Hypothalamus (tissue), 51 donors: ENCODE measurements around the gene DHRS7.
A peak's percentile ranks its signal among the peaks of the same experiment; 100 is the strongest.

Experiments
- DNase-seq, 51 donors: peaks; one replicate each; lab custom pipeline; 2025; lab: John Stamatoyannopoulos, UW

The DHRS7 gene

DNA sequence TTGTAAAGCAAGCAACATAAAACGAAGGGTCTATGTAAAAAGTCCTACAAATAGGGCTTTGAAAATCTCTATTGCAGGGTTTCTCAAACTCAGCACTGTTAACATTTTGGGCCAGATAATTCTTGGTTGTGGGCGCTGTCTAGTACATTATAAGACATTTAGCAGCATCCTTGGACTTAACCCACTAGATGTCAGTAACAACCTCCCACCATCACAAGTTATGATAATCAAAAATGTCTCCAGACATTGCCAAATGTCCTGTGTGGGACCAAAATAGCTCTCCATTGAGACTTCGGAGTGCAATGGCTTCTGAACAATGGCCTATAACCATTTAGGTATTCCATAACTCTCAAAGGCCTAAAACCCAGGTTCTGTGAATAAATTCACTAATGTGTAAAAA, 22.9 kb upstream of the DHRS7 start:
- no peak for DNase-seq

DNA sequence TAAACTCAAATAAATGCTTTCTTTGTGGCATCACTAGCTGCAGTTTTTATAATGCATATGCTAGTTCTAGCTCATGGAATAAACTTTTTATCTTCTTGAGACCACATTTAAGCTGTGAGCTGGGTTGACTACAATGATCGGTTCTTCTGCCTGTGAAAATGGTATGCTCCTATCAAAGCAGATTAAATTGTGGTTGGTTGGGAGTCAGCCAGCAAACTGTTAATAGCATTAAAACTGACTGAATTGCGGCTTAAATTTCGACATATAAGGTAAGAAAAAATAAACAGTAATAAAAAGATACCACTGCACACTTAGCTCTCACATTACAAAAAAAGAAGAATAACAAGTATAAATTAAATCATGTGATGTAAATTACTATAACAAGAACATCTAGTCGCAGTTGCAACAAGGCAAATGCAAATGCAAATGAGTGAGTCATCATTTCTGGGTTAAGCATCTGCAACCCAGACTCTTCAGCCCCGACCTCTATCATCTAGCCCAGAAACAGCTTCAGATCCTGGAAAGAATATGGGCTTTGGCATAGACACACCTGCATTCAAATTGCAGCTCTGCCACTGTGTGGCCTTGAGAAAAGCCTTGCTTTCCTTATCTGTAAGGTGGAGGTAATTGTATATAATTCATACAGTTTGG, 19.8 kb upstream of the DHRS7 start:
- DNase-seq: no peak

DNA sequence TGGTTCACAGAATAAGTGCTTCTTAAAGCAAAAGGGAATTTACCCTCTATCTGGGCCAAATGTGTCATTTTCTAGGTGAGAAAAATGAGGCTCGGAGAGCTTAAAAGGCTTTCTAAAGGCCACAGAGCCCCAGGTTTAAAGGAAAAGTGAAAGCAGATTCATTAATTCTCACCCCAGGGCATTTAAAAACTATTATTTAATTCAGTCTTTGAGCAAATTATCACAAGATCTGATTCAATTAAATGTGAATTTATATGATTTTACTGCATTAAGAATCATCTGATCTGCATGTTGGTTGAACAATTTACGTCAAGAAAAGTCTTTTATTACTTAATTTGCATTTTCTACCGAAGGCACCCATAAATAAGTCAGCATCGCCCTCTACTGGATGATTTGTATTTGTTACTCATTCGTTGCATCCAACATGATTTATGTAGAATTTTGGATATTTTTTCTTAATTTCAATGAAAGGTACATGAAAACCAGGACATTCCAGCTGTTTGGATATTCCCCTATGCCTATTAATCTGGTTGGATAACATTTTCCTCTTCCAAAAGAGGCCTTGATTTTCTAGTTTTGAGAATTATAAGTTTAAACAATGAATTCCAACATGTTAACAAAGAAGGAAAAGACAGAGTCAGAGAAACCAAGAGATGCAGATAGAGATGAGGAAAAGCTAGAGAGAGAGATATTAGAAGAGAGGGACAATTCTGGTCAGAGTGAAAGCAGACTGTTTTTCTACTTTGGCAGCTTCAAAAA, 19.1 kb upstream of the DHRS7 start:
- DNase-seq: peak in 4 of 51 donors; percentile 11 to 66 (median 20)

DNA sequence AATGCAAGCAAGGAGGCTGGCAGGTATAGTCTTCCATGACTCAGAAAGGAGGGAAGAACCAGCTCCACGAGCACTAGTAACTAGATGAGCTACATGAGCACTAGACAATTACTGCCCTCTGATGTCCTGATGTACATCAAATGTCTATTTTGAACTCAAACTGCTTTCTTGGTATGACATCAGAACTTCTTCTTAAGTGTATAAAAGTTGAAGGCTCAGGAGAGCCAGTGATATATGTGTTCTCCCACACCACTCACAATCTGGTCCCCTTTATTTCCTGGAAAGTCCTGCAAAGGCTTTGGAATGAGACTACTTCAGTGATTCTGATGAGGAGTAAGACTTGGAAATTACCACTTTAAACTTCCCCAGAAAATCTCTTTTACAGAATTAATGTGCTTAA, 18.5 kb upstream of the DHRS7 start:
- peak in 1 of 51 donors; percentile 47 for DNase-seq

DNA sequence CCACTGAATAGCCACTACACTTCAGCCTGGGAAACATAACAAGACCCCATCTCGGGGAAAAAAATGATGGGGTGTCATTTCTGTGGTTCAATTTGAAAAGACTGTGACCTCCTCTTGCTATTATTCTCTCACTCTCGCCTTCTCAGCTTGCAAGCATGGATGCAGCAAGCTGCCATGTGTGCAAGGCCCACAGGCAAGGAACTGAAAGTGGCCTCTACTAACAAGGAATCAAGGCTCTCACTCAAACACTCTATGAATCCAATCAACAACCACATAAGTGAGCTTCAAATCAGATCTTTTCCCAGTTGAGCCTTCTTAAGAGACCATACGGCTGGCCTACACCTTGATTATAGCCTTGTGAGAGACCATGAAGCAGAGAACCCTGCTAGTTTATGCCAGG, 17.9 kb upstream of the DHRS7 start:
- no peak for DNase-seq

DNA sequence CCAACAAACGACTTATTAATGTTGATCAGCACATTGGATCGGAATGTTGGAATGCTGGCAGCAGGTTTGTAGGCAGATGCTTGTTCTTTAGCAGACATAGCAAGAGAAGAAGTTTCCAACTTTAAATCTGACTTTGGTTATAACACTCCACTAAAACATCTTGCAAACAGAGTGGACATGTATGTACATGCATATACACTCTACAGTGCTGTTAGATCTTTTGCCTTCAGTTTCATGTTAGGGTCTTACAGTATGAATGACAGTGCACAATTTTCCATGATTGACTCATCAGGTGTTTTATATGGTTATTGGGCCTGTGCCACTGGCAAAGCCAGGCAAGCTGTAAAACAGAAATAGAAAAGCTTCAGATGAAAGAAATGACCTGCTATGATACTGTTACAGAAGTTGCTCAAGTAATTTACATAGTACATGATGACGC, 14.3 kb upstream of the DHRS7 start:
- no peak for DNase-seq

DNA sequence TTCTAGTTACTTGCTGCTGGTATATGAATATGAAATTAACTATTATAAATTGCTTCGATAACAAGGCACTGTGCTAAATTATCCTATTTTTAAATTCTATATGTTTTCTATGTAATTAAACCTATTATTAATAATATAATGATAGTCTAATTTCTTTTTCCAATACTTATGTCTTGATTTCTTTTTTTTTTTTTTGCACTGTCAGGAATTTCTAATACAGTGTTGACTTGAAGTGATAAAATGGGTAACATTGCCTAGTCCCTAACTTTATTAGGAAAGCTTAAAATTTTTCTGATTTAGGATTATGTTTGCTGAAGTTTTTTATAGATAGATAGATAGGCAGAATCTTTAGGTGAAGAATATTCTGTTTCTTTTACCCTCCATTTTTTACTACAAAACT, 13.6 kb upstream of the DHRS7 start:
- DNase-seq: no peak

DNA sequence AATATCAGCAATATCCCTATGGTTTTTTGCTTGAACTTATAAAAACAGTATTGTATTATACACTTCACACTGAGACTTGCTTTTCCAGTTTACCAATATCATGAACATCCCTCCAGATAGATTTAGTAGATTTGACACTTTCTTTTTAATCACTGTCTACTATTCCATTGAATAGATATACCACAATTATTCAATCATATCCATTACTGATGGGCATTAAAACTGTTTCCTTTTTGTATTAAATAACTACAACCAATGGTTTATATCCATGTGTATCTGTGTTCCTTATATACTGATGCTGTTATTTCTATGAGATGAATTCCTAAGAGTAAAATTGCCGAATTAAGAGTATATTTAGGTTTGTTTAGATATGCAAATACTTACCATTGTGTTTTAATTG, 13.0 kb upstream of the DHRS7 start:
- no peak for DNase-seq

DNA sequence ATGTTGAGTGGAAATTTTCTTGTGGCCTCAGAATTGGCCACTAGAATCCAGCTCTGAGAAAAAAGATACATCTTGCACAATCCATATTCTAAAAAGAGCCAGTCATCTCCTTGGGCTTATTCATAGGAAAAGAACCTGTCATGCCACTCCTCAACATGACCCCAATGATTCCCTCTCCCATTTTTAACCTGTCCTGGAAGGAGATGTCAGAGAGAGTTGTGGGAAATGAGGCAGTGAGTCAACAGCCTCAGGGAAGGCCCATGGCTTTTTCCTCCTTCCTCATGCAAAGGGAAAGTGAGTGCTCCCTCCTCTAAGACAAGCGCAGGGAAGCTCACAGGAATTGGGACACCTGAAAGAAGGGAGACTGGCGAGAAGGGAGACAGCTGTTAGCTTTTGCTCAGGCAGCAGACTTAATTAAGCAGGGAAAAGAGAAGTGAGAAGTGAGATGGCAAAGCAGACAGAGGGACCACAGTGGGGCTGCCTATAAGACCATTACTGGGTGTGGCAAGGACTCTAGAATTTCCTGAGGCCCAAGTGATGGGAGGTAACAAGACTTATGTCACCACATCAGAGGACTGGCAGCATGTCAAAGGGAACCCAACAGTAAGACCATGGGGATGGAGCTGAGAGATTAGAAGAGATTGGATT, 10.2 kb upstream of the DHRS7 start:
- DNase-seq: no peak

DNA sequence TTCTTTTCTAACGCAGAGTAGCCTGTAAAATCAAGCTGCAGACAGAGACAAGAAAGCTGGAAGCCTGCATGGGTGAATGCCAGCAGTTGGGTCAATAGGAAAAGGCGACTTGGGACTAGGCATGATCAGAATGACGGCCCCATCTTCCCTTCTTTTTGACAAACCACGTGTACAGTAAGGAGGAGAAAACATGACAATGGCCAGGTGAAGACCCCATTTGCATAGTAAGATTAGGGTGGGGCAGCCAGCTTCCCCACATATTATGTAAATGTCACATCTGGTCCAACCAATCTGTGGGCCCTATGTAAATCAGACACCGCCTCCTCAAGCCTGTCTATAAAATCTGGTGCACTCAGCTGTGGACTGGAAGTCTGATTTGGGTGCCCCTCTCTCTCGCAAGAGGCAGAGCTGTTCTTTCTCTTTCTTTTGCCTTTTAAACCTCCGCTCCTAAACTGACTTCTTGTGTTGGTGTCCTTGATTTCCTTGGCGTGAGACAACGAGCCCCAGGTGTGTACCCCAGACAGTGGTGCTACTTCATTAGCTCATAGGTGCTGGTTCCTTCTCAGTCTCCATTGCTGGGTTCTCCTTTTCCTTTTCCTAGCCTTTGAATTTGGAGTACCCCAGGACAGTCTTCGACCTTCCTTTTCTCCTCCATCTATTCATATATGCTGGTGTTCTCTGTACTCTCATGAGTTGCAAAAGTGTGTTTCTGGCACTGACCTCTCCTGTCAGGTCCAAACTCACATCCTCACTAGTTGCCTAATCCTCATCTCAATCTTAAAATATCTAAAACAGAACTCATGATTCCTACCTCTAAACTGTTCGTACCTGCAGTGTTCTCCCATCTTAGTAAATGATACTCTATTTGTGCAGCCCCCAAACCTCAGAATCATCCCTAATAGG, 9.4 kb upstream of the DHRS7 start:
- no peak for DNase-seq

DNA sequence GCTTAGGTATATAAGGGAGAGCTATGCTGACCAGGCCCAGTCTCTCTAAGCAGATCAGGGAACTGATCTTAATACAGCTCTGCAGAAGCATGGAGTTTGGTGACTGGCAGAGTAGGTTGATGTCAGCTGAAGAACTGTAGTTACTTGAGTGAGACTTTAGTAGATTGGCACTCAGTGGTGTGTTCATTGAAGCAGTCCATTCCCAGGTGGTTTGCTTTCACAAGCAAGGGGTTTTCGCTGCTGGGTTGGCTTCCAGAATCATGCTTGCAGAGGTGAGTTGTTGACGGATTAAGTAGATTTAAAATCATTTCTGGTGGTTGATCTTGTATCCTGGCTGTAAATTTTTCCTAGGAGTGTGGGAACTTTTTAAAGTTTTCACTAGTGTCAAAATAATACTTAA, 6.5 kb upstream of the DHRS7 start:
- no peak for DNase-seq

DNA sequence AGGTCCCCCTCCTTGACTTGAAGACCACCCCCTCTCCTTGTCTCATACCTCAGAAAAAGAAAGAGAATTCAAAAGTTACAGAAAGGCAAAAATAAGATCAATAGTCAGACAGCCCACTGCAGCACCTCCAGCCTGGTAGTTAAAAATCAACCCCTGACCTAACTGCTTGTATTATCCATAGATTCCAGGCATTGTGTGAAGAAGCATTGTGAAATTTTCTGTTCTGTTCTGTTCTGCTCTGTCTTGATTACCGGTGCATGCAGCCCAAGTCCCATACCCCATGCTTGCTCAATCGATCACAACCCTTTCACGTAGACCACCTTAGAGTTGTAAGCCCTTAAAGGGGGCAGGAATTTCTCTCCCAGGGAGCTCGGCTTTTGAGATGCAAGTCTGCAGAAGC, 5.8 kb upstream of the DHRS7 start:
- no peak for DNase-seq

DNA sequence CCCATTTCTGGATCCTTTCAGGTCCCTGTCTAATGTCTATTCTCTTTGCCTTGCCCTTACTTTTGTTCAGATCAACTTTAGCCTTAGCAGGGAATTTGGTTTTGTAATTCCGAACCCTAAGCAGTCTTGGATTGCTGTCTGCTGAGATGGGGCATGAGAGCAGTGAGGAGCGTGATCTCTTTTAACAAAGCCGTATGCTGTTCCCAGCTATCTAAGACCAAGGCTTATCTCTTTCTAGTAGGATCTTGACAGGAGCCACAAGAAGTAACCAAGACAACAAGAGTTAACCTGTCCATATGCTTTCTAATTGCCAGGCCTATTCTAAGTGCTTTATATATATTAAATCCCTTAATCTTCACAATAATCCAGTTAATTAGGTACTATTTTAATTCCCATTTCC, 4.5 kb upstream of the DHRS7 start:
- no peak for DNase-seq

DNA sequence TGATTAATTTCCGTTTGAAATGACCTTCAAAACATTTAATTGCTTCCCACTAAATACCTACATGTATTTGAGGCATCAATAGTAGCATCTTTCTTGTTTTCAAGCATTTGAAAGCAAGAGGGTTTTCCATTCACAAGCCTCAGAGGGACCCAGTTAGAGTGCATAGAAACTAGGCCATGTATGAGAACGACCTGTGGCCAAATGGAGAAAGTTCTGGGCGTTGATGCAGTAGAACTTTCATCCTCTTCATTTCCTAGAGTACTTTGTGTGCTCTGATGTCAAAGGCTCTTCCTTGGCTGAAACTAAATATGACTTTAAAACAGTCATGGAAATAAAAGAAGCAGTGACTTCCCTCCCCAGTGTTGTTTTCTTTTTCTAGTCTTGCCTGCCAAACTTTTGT, 944 bp upstream of the DHRS7 start:
- peak in 1 of 51 donors; percentile 38 for DNase-seq

DNA sequence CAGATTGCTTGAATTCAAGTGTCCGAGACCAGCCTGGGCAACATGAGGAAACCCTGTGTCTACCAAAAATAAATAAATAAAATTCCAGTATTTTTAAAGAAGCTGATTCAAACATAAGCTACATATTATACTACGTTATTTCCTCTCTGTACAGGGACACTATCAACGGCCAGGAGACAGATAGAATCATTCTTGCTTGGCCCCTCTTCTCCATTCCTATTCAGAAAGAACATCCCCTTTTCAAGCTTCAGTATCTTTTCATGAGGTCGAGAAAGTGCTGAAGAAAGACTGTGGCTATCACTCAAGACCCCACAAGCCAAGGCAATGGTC, 314 bp upstream of the DHRS7 start:
- DNase-seq: peak in 1 of 51 donors; percentile 66

DNA sequence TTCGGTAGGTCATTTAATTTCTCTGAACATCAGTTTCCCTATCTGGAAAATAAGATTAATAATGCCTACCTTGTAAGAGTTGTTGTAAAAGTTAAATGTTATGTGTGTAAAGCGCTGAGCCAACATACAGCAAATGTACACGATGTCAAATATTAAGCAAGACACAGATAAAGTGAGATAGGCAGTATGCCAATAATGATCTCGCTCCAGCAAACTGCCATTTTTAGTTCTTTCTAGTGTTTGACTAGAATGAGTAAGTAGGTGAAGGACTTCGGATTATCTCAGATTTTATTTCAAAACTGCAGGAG, 840 bp downstream of the DHRS7 start:
- peak in 1 of 51 donors; percentile 86 for DNase-seq

DNA sequence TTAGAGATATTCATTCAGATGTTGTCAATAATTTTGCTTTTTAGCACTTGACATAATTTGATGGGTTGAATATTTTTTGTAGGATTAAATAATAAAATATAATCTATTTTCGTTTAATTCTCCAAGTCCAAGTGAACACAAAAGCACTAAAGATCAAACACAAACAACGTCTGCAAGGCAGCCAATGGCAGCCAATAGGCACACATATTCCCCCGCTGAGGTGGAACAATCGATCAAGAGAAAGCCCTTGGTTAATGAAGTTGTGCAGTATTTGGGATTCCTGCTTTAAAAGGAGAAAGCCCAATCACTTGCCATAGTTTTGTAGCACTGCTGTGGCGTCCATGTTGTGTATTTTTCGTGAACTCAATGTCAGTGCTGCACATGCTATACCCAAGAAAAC, 1.5 kb downstream of the DHRS7 start:
- peak in 2 of 51 donors; percentile 4 to 15 for DNase-seq

DNA sequence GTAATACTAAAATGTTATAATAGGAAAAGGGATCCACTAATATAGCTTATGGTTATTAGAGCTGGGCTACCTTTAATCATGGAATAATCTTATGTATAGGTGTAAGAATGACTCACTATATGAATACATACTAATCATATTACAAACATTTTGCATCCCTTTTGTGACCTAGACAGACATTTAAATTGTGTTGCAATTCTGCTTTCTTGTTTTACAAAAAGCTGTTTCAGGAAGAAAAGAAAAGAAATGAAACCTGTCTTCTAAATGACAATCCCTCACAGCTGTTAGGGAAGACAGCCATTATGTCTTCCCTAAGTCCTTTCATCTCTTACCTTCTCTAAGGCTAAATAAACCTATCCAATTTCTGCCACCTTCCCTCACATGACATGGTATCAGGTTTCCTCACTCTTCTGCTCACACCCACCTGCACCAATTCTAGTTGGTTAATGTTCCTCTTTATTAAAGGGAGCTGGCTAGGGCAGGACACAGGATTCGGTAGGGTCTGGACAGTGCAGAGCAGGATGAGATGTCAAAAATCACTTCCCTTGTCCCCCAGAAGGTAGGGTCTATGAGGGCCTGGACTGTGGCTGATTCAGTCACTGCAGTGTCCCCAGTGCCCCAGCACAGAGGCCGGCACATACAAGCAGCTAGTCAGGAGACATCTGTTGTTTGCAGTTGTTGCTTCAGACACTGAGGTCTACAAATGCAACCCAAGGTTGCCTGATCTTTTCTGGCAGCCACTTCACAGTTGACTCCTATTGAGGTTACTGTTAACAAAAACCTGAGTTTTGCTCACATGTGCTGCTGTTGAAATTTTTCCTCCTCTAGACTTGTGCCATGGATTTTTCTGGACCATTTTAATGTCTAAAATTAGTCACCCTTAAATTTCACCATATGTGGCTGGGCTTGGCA, 3.7 kb downstream of the DHRS7 start:
- DNase-seq: no peak

DNA sequence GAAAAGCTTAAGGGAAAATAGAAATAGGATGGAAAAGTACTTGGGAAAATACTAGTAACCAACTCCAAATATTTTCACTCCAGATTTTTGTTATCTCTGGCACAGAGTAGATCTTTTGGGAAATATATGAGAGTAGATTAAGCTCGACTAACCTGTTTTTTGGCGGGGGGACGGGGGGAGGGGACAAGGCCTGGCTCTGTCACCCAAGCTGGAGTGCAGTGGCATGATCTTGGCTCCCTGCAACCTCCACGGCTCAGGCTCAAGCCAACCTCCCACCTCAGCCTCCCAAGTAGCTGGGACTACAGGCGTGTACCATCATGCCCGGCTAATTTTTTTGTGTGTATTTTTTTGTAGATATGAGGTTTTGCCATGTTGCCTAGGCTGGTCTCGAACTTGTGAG, 4.8 kb downstream of the DHRS7 start:
- no peak for DNase-seq

DNA sequence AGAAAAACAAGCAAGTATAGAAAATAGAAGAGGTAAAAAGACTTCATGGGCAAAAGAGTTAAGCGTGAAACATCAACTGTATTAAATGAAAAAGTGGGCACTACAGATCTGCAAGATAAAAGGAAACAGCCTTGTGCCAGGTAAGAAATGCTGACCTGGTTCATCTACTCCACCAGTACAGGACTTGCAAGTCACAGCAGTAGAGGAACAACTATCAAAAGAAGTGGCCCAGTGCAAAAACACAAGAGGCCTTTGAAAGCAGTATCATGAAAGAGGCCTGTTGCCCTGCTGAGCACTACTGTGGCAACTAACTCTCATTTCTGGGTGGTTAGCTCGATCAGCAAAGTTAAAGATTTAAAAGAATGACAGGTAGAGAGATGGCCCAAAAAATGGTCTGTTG, 10.5 kb downstream of the DHRS7 start:
- DNase-seq: no peak
